ENCODE results near the gene VWA8.

DNA sequence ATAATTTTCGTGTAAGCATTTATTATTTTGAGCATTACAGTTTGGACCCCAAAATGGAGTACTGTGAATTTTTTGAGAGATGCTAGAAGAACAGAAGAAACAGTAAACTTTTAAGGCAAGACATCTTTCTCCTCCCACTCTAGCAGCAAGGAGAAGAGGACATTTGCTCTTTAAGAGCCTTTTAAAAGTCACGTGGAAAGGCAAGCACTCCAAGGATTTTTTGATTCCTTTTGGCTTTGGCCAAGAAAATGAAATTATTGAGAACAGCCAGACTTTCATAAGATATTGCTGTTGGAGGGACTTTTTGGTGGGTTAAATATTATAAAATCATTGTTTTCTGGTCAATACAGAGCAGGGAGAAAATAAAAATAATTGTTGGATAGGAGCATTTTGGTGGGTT lies 393.5 kb downstream of the VWA8 start:
- TF ChIP-seq, protein P1, sequence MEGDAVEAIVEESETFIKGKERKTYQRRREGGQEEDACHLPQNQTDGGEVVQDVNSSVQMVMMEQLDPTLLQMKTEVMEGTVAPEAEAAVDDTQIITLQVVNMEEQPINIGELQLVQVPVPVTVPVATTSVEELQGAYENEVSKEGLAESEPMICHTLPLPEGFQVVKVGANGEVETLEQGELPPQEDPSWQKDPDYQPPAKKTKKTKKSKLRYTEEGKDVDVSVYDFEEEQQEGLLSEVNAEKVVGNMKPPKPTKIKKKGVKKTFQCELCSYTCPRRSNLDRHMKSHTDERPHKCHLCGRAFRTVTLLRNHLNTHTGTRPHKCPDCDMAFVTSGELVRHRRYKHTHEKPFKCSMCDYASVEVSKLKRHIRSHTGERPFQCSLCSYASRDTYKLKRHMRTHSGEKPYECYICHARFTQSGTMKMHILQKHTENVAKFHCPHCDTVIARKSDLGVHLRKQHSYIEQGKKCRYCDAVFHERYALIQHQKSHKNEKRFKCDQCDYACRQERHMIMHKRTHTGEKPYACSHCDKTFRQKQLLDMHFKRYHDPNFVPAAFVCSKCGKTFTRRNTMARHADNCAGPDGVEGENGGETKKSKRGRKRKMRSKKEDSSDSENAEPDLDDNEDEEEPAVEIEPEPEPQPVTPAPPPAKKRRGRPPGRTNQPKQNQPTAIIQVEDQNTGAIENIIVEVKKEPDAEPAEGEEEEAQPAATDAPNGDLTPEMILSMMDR (IDR thresholded peaks at IDR 0.05; ENCODE audit: low read depth, low read length): no peak
- no peak for TF ChIP-seq EZH2phosphoT487 (IDR thresholded peaks at IDR 0.05; ENCODE audit: low read depth)

Measured in OCI-LY3 (cell line).